GM18505 (cell line): ENCODE results near the gene WDTC1.
"Not testable (repeated sequence)": the region's sequence is repeated elsewhere in the genome, so short reads cannot be mapped to it uniquely, and the experiment has no call there.

ENCODE experiments used
- ATAC-seq: cut with Tn5 transposase; IDR thresholded peaks from one replicate; pipeline ENCODE4 v1.9.1; 2021; ENCODE audit not compliant: unreplicated experiment
- POLR2A ChIP-seq: IDR thresholded peaks from 4 replicates; pipeline ENCODE4 v1.6.1; 2011; ENCODE audit warnings: borderline replicate concordance; ENCODE audit not compliant: insufficient read depth, insufficient read length; ENCODE audit errors: extremely low read depth

WDTC1 gene

GRCh38 chr1:27284425-27285273 lies 50.2 kb downstream of the WDTC1 start:
- no peak for ATAC-seq
- TF ChIP-seq POLR2A, result no peak

- no peak for TF ChIP-seq POLR2A
- ATAC-seq, result no peak
Measured at GRCh38 chr1:27285274-27285660, 50.8 kb downstream of the WDTC1 start.

- not testable (repeated sequence) for ATAC-seq
Measured at GRCh38 chr1:27285821-27286220, 51.4 kb downstream of the WDTC1 start.

- not testable (repeated sequence) for ATAC-seq
Measured at GRCh38 chr1:27289125-27289524, 54.7 kb downstream of the WDTC1 start.

- no peak for TF ChIP-seq POLR2A
- no peak for ATAC-seq
Measured at GRCh38 chr1:27290581-27290980, 56.1 kb downstream of the WDTC1 start.

- no peak for ATAC-seq
Measured at GRCh38 chr1:27292106-27292505, 57.7 kb downstream of the WDTC1 start.

GRCh38 chr1:27293915-27294314 lies 59.5 kb downstream of the WDTC1 start:
- no peak for TF ChIP-seq POLR2A
- no peak for ATAC-seq

More at GRCh38 chr1:27292106-27292505, 57.7 kb downstream of the WDTC1 start:
- no peak for TF ChIP-seq POLR2A

GRCh38 chr1:27296773-27297291 lies 62.4 kb downstream of the WDTC1 start:
- ATAC-seq, result no peak

GRCh38 chr1:27297903-27298302 lies 63.5 kb downstream of the WDTC1 start:
- TF ChIP-seq POLR2A, result no peak
- ATAC-seq, result no peak

More at GRCh38 chr1:27296773-27297291, 62.4 kb downstream of the WDTC1 start:
- no peak for TF ChIP-seq POLR2A

- no peak for ATAC-seq
- TF ChIP-seq POLR2A, result no peak
Measured at GRCh38 chr1:27298632-27299384, 64.4 kb downstream of the WDTC1 start.

- no peak for ATAC-seq
- TF ChIP-seq POLR2A, result no peak
Measured at GRCh38 chr1:27299385-27300271, 65.2 kb downstream of the WDTC1 start.

- TF ChIP-seq POLR2A, result no peak
- no peak for ATAC-seq
Measured at GRCh38 chr1:27300341-27301051, 66.1 kb downstream of the WDTC1 start.

GRCh38 chr1:27301052-27301422 lies 66.6 kb downstream of the WDTC1 start:
- ATAC-seq, result no peak
- TF ChIP-seq POLR2A, result no peak

GRCh38 chr1:27301582-27302199 lies 67.3 kb downstream of the WDTC1 start:
- TF ChIP-seq POLR2A, result no peak
- ATAC-seq, result no peak
